Measurements from ENCODE around the gene WT1. TPM values are rescaled to one million over a fixed set of nuclear protein-coding genes. Genes with fewer than 3 reads are reported as not detected.

WT1 gene
- total and polyA plus RNA-seq, 2 of the 4 experiments (the other 2 are of a cell fraction) = not detected

DNA sequence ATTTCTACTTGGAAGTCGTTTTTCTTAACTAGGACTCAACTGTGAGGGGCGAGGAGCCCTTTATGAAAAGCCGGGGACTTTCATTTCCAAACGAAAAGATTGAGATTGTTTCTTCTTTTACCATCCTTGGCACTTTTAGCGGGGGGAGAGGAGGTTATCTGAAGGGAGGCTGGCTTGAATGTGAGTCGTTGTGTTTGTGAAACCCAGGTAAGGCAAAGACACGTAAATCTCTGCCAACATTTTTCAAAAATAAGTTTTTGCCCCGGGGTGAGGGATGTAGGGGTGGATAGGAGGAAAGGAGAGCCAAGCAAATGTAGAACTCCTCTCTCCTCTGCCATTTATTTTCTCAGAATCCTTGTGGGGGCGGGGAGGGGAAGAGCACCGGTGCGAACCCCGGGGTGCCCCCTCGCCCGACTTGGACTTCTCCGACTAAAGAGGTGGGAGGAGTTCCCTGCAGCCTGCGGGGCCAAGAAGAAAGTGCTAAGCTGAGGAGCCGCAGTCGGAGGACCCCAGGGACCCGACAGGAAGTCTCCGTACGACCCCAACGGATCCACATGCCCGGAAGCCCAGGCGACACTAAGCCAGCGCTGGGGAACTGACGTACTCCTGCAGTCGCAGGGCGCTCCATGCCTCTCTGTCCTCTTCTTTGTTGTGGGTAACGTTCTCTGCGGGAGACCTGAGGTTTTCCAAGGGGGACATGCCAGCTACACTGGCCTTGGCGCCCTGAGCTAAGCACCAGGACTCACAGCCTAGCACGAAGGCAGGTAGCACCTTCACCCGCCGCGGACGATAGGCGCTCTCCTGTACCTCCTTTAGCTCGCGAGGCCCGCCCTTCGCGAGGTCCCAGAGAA is 2.4 kb upstream of the WT1 start (continued):
- TF ChIP-seq, protein P1, sequence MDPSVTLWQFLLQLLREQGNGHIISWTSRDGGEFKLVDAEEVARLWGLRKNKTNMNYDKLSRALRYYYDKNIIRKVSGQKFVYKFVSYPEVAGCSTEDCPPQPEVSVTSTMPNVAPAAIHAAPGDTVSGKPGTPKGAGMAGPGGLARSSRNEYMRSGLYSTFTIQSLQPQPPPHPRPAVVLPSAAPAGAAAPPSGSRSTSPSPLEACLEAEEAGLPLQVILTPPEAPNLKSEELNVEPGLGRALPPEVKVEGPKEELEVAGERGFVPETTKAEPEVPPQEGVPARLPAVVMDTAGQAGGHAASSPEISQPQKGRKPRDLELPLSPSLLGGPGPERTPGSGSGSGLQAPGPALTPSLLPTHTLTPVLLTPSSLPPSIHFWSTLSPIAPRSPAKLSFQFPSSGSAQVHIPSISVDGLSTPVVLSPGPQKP (IDR thresholded peaks at IDR 0.05; ENCODE audit: borderline replicate concordance, low read depth, low read length) = no peak

DNA sequence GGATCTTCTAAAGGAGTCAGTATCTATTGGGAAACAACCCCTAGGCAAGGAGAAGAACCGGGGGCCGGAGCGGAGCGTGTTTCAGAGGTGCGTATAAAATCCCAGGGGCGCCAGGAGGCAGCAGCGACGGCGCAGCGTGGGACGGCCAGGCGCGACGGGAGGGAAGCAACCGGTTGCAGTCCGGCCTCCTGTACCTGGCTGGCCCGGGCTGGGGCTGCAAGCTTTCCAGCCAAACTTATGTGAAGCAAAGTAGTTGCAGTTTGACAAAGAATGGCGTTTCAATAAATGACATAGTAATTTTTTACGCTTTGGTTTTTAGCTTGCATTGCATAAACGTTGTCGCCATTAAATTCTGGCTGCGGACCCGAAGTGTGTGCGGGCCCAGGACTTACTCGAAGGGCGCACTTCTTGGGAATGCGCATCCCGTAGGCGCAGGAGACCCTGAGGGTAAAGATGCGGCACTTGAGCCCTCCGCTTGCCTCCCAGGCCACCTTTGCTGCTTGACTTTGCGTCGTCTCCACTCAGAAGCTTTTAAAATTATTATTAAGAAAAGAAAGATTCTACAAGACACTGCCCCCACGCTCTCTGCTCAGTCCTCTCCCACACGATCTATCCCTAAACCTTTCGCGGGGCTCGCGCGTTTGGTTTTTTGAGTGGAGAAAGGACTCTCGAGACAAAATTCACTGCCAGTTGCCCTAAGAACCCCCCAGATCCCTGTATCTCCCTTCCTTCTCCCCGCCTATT is 1.6 kb upstream of the WT1 start:
- peaks cover 88% of the 10 kb centered on the region for H3K27me3 ChIP-seq (ENCODE audit: control insufficient read depth, insufficient read depth, low read length)
- BruUV-seq (replicated peaks) = no TSS peak
- TF ChIP-seq POLR2A (IDR thresholded peaks at IDR 0.05; ENCODE audit: low read depth, low read length) = no peak
- TF ChIP-seq, protein P1 (IDR thresholded peaks at IDR 0.05; ENCODE audit: borderline replicate concordance, low read depth, low read length) = no peak
- no peak for TF ChIP-seq RCOR1 (IDR thresholded peaks at IDR 0.05; ENCODE audit: insufficient replicate concordance, low read length)
- TF ChIP-seq, protein P2, sequence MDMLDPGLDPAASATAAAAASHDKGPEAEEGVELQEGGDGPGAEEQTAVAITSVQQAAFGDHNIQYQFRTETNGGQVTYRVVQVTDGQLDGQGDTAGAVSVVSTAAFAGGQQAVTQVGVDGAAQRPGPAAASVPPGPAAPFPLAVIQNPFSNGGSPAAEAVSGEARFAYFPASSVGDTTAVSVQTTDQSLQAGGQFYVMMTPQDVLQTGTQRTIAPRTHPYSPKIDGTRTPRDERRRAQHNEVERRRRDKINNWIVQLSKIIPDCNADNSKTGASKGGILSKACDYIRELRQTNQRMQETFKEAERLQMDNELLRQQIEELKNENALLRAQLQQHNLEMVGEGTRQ (IDR thresholded peaks at IDR 0.05; ENCODE audit: low read depth, low read length) = no peak
- no peak for TF ChIP-seq RAD21 (IDR thresholded peaks at IDR 0.05; ENCODE audit: low read length)
- TF ChIP-seq SMC3 (IDR thresholded peaks at IDR 0.05; ENCODE audit: low read depth, low read length) = no peak
- TF ChIP-seq MAFK (IDR thresholded peaks at IDR 0.05; ENCODE audit: low read depth, low read length) = no peak
- TF ChIP-seq FOS (IDR thresholded peaks at IDR 0.05; ENCODE audit: low read depth, low read length) = no peak
- TF ChIP-seq RFX5 (IDR thresholded peaks at IDR 0.05; ENCODE audit: low read depth, low read length) = no peak
- no peak for TF ChIP-seq CHD1 (IDR thresholded peaks at IDR 0.05; ENCODE audit: low read depth, low read length)
- TF ChIP-seq MAZ (IDR thresholded peaks at IDR 0.05; ENCODE audit: borderline replicate concordance, low read depth, low read length) = no peak
- no peak for TF ChIP-seq BHLHE40 (IDR thresholded peaks at IDR 0.05; ENCODE audit: low read depth, low read length)

More for the DNA sequence above, 1.6 kb upstream of the WT1 start:
- intact Hi-C loops (cut with micrococcal nuclease) (no loop called here), dilution Hi-C loops (cut with HindIII; ENCODE audit: low sequenced_read_pairs, unreplicated experiment) (no loop called here), in situ Hi-C loops (cut with MboI; ENCODE audit: low sequenced_read_pairs) (no loop called here)
- H3K4me2 ChIP-seq (ENCODE audit: low read depth, low read length) = no peak overlapping the region
- H3K4me3 ChIP-seq (ENCODE audit: insufficient read depth, low read depth, low read length) = no peak overlapping the region
- H2AK5ac ChIP-seq (ENCODE audit: low read depth, low read length) = no peak overlapping the region
- H3K14ac ChIP-seq (replicated peaks; ENCODE audit: low read depth, low read length) = no peak overlapping the region
- H4K91ac ChIP-seq (ENCODE audit: insufficient read depth, low read depth, low read length) = no peak overlapping the region
- H3K9me1 ChIP-seq (ENCODE audit: insufficient read depth, low read length) = no peaks in the 10 kb centered on the region; the same call in 1 of the 2 replicates
- no peak overlapping the region for H2BK120ac ChIP-seq (ENCODE audit: low read depth, low read length)
- no peak overlapping the region for H3K23ac ChIP-seq (ENCODE audit: low read depth, low read length)
- H2AK9ac ChIP-seq (replicated peaks; ENCODE audit: low read depth, low read length, poor library complexity) = no peak overlapping the region
- H3K9ac ChIP-seq (ENCODE audit: low read depth, low read length) = no peak overlapping the region
- no peak overlapping the region for H2BK15ac ChIP-seq (ENCODE audit: low read depth, low read length)
- no peak overlapping the region for H4K5ac ChIP-seq (ENCODE audit: low read depth, low read length)
- H2BK5ac ChIP-seq (ENCODE audit: low read depth, low read length, poor library complexity, severe bottlenecking) = no peak overlapping the region
- ChIA-PET CTCF (no interaction called here), POLR2A (ENCODE audit: unreplicated experiment) (no interaction called here)
- H3K4me1 ChIP-seq (ENCODE audit: control insufficient read depth, insufficient read depth, low read length) = no peaks in the 10 kb centered on the region
- no peak overlapping the region for H4K8ac ChIP-seq (ENCODE audit: low read depth in 2 of 2, low read length in 2 of 2)
- H2AFZ ChIP-seq (replicated peaks; ENCODE audit: low read length, poor library complexity) = no peak overlapping the region
- H3K56ac ChIP-seq (ENCODE audit: extremely low read depth, insufficient read depth, low read length) = no peak overlapping the region
- no peak overlapping the region for H3K18ac ChIP-seq (ENCODE audit: low read depth, low read length)
- no peaks in the 10 kb centered on the region; the same call in 1 of the 2 replicates for H4K20me1 ChIP-seq (ENCODE audit: insufficient read depth, low read length)
- WGBS, 2 experiments (ENCODE audit: extremely low coverage in 2 of 2, insufficient read length in 1 of 2) = 1% methylated on average over 22 of the region's 42 CpGs; no CpG with 5 or more reads in 1 of the 2 experiments
- DNase-seq = no peak
- H2BK20ac ChIP-seq (ENCODE audit: low read depth, low read length) = no peak overlapping the region
- H3K27ac ChIP-seq (ENCODE audit: insufficient read depth, low read length) = no peak overlapping the region
- no peaks in the 10 kb centered on the region for H3K79me1 ChIP-seq (ENCODE audit: low read depth in 1 of 2, low read length in 2 of 2)
- H3K4ac ChIP-seq (ENCODE audit: low read depth, low read length) = no peak overlapping the region
- peaks cover 8% of the 10 kb centered on the region for H3K9me3 ChIP-seq (ENCODE audit: control insufficient read depth, insufficient read depth, low read length)
- no peak for ATAC-seq (ENCODE audit: low read depth)
- H3K36me3 ChIP-seq (ENCODE audit: control insufficient read depth, insufficient read depth, low read length) = no peaks in the 10 kb centered on the region
